Measurements from ENCODE around the gene WT1. TPM values are rescaled to one million over a fixed set of nuclear protein-coding genes. Genes with fewer than 3 reads are reported as not detected.

WT1 gene
- total and polyA plus RNA-seq, 2 of the 8 experiments (the other 6 are each of a cell fraction or from before 2014, with no cell fraction given) = 0.05 to 0.17 TPM

- no peak for TF ChIP-seq ATF2 (IDR thresholded peaks at IDR 0.05; ENCODE audit: low read length)
- peak in 1 of 2 experiments; percentile 8; a peak in 1 of 4 replicates for TF ChIP-seq RAD21 (IDR thresholded peaks at IDR 0.05 in 1 of 2, conservative IDR thresholded peaks at IDR 0.05 in 1 of 2; ENCODE audit: low read depth in 2 of 2, low read length in 2 of 2)
- TF ChIP-seq POLR2AphosphoS5 (IDR thresholded peaks at IDR 0.05; ENCODE audit: low read depth, low read length) = no peak
- no peak for TF ChIP-seq CREB1 (IDR thresholded peaks at IDR 0.05)
- no peak for TF ChIP-seq KDM1A (IDR thresholded peaks at IDR 0.05; ENCODE audit: borderline replicate concordance, low read length)
- no peak for TF ChIP-seq SIN3A (conservative IDR thresholded peaks at IDR 0.05 in 1 of 2, IDR thresholded peaks at IDR 0.05 in 1 of 2; ENCODE audit: low read depth in 1 of 2, low read length in 2 of 2)
- TF ChIP-seq BACH1 (IDR thresholded peaks at IDR 0.05; ENCODE audit: low read length) = no peak
- TF ChIP-seq RNF2 (IDR thresholded peaks at IDR 0.05; ENCODE audit: borderline replicate concordance, low read depth, low read length, missing control alignments, poor library complexity, severe bottlenecking) = peak; percentile 87
- TF ChIP-seq E2F6 (IDR thresholded peaks at IDR 0.05) = no peak
- no peak for TF ChIP-seq EGR1 (IDR thresholded peaks at IDR 0.05; ENCODE audit: borderline replicate concordance, low read depth, low read length)
These were observed 5.6 kb upstream of the WT1 start (continued) for GRCh38 chr11:32440916-32441315.

Data from H1 (cell line).